GM19239 (cell line): ENCODE data around the gene TOX2.

Experiments
- DNase-seq: peaks from one replicate; pipeline ENCODE4 v3.0.0; 2011; ENCODE audit warnings: low spot score; ENCODE audit not compliant: insufficient read length
- FAIRE-seq: peaks from 2 replicates; lab custom pipeline; 2011; peaks lifted over from hg19 to GRCh38; lab: Jason Lieb, UNC

Gene TOX2

DNA sequence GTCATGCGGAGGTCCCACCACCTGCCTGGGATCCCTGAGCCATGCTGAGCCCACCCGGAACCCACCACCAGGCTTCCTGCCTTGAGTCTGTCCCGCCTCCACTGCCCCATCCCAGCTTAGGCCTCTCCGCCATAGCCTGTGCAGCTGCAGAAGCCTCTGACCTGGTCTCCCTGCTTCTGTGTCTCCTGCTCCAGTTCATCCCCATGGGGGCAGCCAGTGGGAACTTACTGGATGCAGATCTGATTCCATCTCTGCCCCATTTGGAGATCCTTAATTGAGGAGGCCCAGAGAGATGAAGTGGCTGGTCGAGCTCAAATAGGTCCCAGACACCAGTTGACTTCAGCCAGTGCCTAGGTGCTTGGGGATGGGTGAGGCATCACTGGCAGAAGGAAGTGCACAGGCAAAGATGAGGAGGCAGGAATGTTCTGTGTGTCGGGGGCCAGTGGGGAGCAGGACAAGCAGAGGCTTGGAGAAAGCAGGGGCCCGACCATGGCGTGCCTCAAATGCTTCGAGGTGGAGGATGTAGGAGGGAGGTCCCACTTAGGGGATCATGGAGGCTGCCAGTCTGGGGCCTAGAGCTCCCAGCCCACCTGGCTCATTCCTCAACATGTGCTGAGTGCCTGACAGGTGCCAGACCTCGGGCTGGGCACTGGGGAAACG, 112.8 kb downstream of the TOX2 start:
- FAIRE-seq (no peak), DNase-seq (no peak)

DNA sequence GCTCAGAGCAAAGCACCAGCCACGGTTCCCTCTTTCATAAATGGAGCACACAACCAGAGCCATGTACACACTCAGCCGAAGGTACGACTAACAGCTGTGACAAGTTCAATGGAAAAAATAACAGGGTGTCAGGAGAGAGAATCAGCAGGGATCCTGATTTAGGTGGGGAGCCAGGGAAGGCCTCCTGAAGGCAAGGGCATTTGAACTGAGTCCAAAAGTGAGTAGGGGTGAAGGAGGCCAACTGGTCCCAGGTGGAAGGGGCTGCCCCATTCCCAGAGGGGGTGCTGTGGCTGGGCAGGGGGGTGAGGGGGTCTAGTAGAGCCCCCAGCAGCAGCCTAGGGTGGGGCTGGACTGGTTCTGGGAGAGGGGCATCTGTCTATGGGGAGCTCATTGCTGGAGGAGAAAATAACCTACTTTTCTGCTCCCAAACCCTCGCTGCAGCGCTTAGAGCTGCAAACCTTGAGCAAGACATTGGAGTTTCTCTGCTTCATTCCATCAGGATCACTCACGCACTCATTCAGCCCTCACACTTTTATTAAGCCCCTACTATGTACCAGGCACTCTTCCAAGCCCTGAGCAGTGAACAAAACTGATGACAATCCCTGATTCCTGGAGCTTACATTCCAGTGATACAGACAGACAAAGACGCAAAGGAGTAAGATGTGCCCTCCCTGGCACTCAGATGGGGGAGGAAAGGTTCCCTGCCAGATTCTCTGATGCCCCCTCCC, 113.5 kb downstream of the TOX2 start:
- DNase-seq = no peak
- FAIRE-seq = no peak

DNA sequence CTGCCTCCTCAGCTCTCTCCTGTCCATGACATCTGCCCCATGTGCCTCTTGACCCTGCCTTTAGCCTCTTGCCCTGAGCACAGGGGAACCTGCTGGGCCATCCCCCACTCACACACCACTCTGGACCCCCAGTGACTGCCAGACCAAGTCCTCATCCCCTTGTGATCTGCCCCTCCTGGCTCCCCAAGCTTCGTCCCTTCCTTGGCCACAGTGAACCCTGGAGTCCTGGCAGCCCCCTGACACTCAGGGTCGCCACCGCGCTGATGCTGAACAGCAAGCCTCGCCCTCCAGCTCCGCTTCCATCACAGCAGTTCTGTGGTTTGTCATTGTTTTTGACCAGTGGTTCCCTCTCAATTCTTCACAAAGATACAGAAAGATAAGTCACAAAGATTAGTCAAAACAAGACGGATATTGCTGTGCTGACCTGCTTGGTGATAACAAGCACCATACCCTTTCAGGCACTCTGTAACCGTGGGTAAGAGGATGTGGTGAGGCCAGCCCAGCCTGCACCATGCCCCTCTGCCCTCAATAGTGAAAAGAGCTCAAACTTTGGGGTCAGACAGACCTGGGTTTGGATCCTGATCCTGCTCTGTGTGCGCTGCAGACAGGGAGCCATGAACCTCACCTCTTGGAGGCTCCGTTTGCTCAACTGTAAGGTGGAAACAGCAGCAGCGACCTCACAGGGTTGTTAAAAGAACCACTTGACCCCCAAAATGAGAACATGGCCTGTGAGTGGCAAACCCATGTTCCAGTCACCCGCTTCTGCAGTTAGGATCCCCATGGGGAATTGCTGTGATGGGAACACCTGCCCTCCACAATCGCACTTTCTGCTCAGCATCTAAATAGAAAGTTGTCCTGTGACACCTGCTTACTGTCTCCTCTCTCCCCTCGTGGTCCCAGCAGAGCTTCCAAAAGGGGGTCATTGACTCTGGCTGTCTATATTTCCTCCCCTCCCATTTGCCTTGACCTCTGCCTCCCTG, 114.5 kb downstream of the TOX2 start:
- FAIRE-seq = peak; percentile 82
- peak; percentile 16 for DNase-seq

DNA sequence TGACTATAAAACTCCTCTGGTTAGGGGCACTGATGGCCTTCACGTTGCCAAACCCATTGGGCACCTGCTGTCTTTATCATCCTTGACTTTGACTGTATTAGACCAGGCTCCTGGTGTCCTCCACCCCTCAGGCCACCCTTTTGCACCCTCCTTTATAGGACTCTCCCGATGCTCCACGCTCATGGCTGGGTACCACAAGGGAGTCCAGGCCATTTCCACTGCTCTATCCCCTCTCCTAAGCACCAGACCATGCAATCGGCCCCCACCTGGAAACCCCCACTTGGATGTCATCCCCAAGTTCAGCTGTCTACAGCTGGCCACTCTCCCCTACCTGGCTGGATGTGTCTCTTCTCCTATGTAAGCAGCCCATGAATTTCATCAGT, 115.2 kb downstream of the TOX2 start:
- no peak for FAIRE-seq
- no peak for DNase-seq

DNA sequence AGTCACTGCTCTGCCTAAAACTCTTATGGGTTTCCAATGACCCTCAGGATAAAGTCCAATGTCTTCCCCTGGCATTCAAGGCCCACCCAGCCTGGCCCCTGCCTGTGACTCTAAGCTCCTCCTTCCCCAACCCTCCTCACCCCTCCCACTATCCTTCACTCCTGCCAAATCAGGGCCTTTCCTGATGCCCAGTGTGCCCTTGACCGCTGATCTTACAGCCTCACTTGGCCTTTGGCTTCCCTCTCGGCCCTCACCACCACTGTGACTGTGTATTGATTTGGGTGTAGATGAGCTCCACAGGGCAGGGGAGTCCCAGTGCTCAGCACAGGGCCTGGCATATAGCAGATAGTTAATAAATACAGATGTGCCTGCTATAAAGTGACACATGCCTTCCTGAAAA, 115.7 kb downstream of the TOX2 start:
- DNase-seq (no peak), FAIRE-seq (no peak)

DNA sequence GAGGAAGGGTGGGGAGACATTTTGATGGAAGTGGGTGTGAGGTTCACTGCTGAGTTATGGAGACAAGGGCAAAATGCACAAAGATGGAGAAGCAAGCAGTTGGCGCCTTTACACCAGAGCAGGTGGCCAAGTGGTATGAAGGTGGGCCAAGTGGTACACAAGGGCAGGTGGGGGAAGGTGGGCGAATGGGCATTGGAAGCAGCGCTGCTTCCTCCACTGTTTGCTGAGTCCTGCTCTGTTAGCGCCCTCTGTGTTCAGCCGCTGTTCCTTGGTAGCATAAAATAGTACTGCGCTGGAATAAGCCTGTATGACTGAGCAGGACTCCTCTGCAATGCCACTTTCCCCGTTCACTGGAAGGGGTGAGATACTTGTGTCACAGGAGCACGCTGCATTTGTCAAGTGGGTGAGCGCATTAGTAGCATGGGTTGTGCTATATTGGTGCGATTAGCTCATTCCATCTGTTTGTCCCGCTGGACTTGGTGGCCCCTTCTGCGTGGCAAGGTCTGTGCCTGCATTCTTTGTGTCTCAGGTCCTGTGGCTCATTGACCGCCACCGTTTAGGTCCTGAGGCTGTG, 116.4 kb downstream of the TOX2 start:
- FAIRE-seq = no peak
- DNase-seq = no peak

DNA sequence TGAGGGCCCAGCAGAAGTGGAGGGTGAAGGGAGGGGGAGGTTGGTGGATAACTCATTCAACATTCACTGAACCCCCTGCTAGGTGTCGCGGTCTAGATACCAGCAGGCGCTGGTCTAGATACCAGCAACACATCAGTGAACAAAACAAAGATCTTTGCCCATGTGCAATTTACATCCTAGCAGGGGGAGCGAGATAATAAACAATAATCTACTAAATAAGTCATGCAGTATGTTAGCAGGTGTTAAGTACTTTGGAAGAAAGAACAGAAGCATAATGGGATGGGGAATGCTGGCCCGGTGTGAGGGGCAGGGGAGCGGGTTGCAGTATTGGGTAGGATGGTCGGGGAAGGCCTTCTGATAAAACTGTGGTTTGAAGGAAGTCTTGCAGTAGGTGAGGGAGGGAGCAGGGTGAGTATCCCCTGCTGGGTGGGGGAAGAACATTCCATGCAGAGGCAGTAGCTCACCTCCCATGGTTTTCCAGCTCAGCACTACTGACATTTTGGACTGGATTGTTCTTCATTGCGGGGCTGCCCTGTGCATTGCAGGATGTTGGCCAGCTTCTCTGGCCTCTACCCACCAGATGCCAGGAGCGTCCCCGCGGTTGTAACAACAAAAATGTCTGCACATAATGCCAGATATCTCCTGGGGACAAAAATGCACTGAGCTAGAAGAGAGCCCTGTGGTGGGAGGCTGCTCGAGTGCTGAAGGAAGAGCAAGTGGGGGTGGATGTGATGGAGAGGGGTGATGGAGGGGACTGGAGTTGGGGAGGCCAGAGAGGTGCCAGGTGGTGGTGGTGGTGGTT, 117.3 kb downstream of the TOX2 start:
- DNase-seq = no peak
- FAIRE-seq = no peak

DNA sequence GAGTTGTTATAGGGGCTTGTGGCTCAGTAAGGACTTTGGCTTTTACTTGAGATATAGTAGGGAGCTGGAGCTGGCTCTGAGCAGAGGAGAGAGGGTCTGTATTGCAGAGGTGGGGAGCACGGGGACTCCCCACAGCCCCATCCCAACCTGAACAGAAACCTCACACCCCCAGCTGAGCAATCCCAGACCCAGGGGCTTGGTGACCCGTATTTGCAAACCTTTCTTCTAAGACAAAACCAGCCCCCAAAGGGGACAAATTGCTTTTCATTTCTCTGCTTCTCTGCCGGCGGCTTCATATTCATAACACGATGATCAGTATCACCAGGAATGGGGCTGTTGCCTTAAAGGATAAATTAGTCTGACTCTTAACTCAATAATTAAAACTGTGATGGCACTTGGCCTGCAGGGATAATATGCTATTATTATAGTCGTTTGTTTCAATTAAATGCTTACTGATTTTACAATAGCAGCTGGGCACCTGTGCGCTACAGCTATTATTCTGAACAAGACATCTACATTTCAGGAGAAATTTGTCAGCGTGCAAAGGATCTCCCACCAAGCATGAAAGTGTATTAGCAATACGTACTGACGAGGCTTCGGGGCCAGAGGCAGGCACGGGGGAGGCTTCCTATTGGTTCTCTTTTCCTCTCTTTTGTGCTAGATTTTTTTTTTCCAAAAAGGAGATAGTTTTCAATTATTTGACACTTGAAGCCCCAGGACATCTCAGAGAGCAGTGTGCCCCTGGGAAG, 118.1 kb downstream of the TOX2 start:
- no peak for FAIRE-seq
- DNase-seq = no peak

DNA sequence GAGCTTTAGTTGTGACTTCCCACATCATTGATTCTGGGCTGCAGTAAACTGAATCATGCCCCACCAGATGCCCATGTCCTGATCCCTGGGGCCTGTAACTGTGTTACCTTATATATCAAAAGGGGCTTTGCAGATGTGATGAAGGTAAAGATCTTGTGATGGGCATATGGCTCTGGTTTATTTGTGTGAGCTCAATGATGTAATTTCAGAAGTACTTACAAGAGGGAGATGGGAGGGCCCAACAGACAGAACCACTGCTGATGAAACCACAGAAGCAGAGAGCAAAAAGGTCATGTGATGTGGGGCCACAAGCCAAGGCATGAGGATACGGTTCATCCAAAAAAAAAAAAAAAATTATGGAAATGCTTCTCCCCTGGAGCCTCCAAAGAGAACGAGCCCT, 118.7 kb downstream of the TOX2 start:
- no peak for DNase-seq
- FAIRE-seq = no peak

DNA sequence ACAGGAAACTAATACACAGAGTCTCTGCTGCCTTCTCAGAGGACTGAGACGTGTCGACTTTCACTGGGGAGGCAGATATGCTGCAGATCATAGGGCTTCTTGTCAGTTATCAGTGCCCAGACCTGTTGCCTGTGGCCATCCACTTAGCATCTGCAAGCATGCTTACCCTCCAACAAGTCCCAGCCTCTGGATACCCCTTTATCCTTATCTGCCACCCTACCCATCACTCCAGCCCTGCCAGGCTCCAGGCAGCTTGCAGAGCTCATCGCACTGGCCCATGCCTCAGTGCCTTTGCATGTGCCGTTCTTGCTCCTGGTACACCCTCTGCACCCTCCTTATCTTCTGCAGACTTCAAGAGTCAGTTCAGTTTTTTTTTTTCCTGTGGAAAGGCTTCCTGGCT, 119.2 kb downstream of the TOX2 start:
- FAIRE-seq (no peak), DNase-seq (no peak)

DNA sequence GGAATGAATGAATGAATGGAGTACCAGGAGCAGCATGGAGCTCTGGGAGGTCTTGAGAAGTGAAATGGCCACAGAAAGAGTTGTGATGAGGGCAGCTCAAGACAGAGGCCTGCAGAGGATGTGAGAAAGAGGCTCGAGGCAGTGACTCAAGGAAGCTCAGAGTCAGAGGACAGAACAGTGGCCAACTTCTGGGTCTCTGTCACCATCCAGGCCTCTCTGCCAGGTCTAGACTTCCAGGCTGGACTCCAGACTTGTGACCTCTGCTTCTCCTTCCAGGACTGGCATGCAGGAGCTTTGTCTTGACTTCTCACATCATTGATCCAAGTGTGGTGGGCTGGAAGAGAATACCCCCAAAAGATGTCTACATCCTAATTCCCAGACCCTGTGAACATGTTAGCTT, 119.8 kb downstream of the TOX2 start:
- DNase-seq (no peak), FAIRE-seq (no peak)

DNA sequence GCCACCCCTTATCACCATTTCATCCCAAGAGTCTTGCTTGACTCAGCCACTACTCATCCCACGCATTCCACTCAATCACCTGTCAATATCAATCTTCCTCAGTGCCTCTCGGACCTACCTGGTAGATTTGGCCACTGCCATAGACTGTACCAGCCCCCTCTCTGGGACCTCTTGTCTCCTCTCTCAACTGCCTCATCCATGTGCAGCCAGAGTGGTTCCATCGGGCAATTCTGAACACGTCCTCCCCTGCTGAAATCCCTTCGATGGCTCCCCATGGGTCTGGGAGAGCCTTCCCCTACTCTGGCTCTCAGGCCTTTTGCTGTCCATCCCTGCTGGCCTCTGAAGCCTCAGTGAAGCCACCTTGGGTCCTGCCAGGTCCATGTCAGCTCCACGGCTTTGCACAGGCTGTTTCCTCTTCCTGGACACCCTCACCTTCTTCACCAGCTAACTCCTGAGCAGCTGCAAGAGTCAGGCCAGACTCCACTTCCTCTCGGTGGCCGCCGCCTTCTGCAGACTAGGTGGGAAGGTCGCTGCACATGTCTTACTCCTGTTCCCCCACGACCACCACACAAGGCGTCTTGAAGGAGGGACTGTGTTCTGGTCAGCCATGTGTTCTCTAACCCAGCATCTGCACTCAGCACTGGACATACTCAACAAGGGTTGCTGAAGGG, 120.4 kb downstream of the TOX2 start:
- no peak for FAIRE-seq
- no peak for DNase-seq

DNA sequence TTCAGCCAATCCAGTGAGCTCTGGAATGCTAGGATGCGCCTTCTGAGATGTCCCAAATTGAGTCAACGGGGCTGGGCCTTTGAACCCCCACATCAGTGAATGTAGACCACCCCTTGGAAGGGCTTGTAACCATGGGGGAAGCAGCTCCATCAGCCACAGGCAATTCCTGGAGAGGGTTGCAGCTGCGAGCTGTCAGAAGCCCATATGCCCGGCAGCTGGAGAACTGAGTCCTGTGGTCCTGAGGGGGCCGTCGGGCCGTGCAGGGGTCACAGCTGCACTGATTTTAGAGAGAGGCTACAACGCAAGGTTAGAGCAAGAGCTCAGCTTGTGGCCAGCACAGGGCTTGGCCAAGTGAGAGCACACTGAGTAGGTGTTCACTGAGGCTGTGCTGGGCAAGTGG, 121.3 kb downstream of the TOX2 start:
- FAIRE-seq = no peak
- DNase-seq = no peak

DNA sequence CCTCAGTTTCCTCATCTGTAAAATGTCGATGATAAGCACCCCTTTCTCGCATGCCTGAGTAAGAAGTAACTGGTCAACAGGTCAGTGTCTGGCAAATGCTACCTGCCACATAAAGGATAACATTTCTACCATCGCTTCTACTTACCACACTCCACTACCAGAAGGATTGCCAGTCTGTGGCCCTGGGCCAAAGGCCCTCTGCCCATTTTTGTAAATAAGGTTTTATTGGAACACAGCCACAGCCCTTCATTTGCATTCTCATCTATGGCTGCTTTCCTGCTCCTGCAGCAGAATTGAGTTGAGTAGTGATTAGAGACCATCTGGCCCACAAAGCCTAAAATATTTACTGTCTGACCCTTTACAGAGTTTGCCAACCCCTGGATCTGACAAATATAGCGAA, 121.8 kb downstream of the TOX2 start:
- no peak for FAIRE-seq
- DNase-seq = no peak

DNA sequence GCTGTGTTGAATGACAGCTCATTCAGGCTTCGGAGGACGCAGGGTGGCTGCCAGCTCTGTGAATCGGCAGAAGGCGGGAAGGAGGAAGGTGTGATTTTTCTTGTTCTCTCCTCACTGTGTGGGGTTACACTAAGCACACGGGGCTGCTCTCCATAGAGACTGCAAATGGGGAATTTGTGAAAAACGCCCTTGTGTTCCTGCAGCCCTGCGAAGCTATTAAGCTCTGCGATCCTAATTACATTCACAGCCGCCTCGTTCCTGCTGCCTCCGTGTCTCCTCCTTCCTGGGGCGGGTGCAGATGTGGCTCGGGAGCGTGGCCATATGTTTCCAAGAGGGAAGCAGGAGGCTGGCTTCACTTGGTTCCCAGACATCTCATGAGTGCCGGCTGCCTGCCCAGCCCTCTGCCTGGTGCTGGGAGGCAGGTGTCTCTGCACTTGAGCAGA, 124.0 kb downstream of the TOX2 start:
- DNase-seq (no peak), FAIRE-seq (no peak)

DNA sequence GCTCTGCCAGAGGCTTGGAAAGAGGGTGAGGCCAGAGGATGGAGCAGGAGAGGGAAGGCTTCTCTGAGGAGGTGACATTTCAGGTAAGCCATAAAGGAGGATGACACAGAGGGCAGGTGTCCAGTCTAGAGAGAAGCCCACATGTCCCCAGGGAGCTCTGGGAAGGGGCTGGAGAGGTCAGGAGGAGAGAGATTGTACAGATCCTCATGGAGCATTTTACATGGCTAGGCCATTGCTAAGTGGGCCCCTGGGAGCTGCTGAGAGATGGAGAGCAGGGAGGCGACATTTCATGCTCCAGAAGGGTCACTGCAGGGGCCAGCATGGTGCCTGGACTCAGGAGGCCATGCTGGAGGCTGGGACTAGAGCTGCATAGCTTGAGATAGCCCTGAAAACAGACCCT, 124.5 kb downstream of the TOX2 start:
- FAIRE-seq (no peak), DNase-seq (no peak)

DNA sequence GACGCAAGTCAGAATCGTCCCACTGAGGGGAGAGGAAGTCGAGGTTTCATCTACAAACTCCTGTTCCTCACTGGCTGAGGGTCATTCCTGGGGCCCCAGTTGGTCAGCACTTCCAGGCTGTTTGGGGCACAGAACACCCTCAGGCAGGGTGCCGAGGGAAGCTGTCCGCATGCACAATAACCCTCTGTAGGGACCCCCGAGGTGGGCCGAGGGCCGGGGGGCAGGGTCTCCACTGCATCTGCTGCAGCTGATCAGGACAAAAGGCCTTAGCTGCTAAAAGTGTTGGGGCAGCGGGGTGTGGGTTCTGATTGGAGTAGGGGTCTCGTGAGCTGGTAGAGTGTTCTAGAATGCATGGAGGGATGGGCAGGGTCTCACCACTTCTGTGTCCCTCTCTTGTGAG, 125.1 kb downstream of the TOX2 start:
- FAIRE-seq (no peak), DNase-seq (no peak)

DNA sequence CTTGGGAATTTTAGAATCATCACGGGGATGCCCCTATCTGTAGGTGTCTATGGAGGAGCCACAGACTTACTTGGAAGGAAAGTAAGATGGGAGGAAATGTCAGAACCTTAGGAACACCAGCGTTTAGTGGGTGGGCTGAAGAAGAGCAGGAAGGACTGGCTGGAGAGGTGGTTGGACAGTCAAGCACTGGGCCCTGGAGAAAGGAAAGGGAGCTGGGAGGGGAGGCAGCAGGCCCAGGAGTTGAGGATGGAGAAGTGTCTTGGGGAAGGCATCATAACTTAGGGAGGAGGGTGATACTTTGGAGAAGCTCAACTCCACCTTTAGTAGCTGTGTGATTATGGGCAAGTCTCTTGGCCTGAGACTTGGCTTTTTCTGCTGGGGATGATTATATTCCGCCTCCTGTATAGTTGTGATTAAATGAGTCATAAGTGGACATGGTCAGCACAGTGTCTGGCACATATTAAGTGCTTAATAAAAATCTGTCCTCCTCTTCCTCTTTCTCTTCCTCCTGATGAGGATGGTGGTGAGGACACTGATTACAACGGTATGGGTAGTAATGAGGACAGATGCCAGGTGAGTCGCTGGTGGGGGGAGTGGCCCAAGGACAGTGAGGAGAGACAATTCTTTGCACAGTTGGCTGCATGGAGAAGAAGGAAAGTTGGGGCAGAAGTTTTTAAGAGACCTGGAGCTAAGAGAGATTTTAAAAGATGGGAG, 125.7 kb downstream of the TOX2 start:
- no peak for DNase-seq
- no peak for FAIRE-seq
